A673 (cell line): ENCODE results near the gene CPA2. TPM values are rescaled to one million over a fixed set of nuclear protein-coding genes. Genes with fewer than 3 reads are reported as not detected.

ENCODE experiments used
- Bru-seq: library from RNA; stranded (reverse); fragments of 400-500 nt; gene quantifications from one replicate; lab custom pipeline; 2021; lab: Mats Ljungman, UMichigan
- BruChase-seq, 2 experiments: library from RNA; stranded (reverse); fragments of 400-500 nt; gene quantifications; one replicate each; lab custom pipeline; 2021; lab: Mats Ljungman, UMichigan
- BruUV-seq: library from RNA; stranded (reverse); fragments of 400-500 nt; replicated peaks from 2 replicates; lab custom pipeline; 2021; lab: Mats Ljungman, UMichigan
- CTCF ChIA-PET: fragments of 300-600 bp; sonication (Branson Sonifier 250); formaldehyde crosslinking; loops from one replicate; lab custom pipeline; 2022; ENCODE audit warnings: antibody characterized with exemption; lab: Charles Lee
- POLR2A ChIA-PET: fragments of 300-600 bp; sonication (Branson Sonifier 250); formaldehyde crosslinking; loops from one replicate; lab custom pipeline; 2022; ENCODE audit warnings: antibody characterized with exemption; ENCODE audit not compliant: low non-redundant PET; lab: Charles Lee
- DNase-seq: peaks from one replicate; pipeline ENCODE4 v3.0.0-alpha.2; 2015; ENCODE audit warnings: low spot score
- H3K27ac ChIP-seq: fragments of 200-600 bp; sonication (generic); 2 replicates; pipeline ENCODE4 v1.5.1; 2016; ENCODE audit warnings: mixed run types, low read depth, mild to moderate bottlenecking, mixed read lengths, antibody characterized with exemption, low read length; ENCODE audit not compliant: poor library complexity, severe bottlenecking
- H3K27me3 ChIP-seq: fragments of 200-600 bp; sonication (generic); replicated peaks from 2 replicates; pipeline ENCODE4 v1.6.1; 2017; ENCODE audit warnings: mixed run types, low read depth, mild to moderate bottlenecking, mixed read lengths, antibody characterized with exemption, low read length; ENCODE audit not compliant: insufficient read depth, poor library complexity
- H3K36me3 ChIP-seq: fragments of 200-600 bp; sonication (generic); 2 replicates; pipeline ENCODE4 v1.6.1; 2016; ENCODE audit warnings: mixed run types, mild to moderate bottlenecking, mixed read lengths, antibody characterized with exemption, low read length; ENCODE audit not compliant: insufficient read depth, poor library complexity, severe bottlenecking
- H3K4me1 ChIP-seq: fragments of 200-600 bp; sonication (generic); 2 replicates; pipeline ENCODE4 v1.6.1; 2017; ENCODE audit warnings: mixed run types, mild to moderate bottlenecking, mixed read lengths, antibody characterized with exemption, low read length; ENCODE audit not compliant: insufficient read depth, poor library complexity, severe bottlenecking
- H3K4me3 ChIP-seq: fragments of 200-600 bp; sonication (generic); 2 replicates; pipeline ENCODE4 v1.5.1; 2016; ENCODE audit warnings: low read depth, mixed run types, mild to moderate bottlenecking, mixed read lengths, low read length; ENCODE audit not compliant: poor library complexity, severe bottlenecking
- H3K9me3 ChIP-seq: fragments of 200-600 bp; sonication (generic); 2 replicates; pipeline ENCODE4 v1.6.1; 2016; ENCODE audit warnings: mixed run types, low read depth, mild to moderate bottlenecking, mixed read lengths, antibody characterized with exemption, low read length; ENCODE audit not compliant: poor library complexity, severe bottlenecking
- EZH2 ChIP-seq: fragments of 200-600 bp; sonication (generic); IDR thresholded peaks from 2 replicates; pipeline ENCODE4 v1.6.1; 2017; ENCODE audit warnings: borderline replicate concordance, low read depth, mild to moderate bottlenecking, mixed read lengths, antibody characterized with exemption, low read length; ENCODE audit not compliant: poor library complexity, severe bottlenecking
- intact Hi-C: fragments of 100-400 bp; cut with micrococcal nuclease; formaldehyde crosslinking; loops from one replicate; pipeline ENCODE4 v1.10.0; 2022; ENCODE audit not compliant: unreplicated experiment
- long read RNA-seq: library from polyadenylated mRNA; stranded (forward); transcript quantifications from one replicate; pipeline ENCODE4 v2.0.0, GENCODE V29; 2022
- total RNA-seq: library from RNA; stranded (reverse); gene quantifications from 2 replicates; pipeline ENCODE4 v1.2.3, GENCODE V29; 2021
- TF ChIP-seq, protein P1 (sequence below): fragments of 300-800, 200-600 bp; sonication (generic); conservative IDR thresholded peaks from 2 replicates; pipeline ENCODE4 v1.5.1; 2017; ENCODE audit warnings: low read depth, mild to moderate bottlenecking, antibody characterized with exemption, low read length, moderate library complexity, mixed read lengths

Gene CPA2
- total RNA-seq (0.26 and 0.43 TPM in 2 replicates), Bru-seq, nascent RNA (percentile 16 among the genes with signal in this experiment), BruChase-seq, experiment 1, labeled RNA remaining after a 2-hour chase (percentile 14 among the genes with signal in this experiment), BruChase-seq, experiment 2, labeled RNA remaining after a 6-hour chase (percentile 16 among the genes with signal in this experiment)
- long read RNA-seq: 0 reads

DNA sequence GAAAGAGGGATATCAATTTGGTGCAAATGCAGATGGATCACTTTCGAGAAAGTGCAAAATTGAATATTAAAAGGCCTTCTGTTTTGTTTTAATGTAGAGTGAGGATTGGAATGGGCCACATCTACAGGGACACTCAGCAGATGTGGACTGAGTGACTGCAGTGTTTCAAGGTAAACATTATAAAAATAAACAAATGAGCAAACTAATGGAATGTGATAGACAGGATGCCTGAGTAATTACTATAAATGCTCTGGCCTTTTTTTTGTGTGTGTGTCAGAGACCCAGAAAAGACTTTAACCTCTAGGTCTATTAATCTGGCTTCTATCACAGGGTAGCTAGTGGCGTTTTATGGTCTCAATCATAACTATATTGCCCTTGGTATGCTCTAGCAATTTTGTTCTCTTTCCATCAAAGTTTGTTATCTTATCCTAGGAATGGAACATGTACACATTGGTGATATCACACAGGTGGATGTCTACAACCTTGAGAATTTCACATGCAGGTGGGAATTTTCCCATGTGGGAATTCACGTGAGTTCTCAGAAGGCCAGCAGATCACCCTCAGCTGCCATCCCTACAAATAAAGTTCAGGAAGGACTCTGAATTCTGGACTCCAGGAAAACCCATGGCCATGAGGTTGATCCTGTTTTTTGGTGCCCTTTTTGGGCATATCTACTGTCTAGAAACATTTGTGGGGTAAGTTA, at the start of gene CPA2:
CPA2 (plus strand) TSS at position 606 of the 703 bp plus-strand sequence; CDS start at position 625, 19 bp downstream.
- Histone ChIP-seq H3K27ac (no peak within 1 kb of the TSS), H3K27me3 (no peaks in the 10 kb centered on the region), H3K4me3 (no peak within 1 kb of the TSS), H3K4me1 (no peaks in the 10 kb centered on the region), H3K36me3 (no peaks in the 10 kb centered on the region), H3K9me3 (no peaks in the 10 kb centered on the region)
- ChIA-PET POLR2A (no interaction called here), CTCF (no interaction called here)
- no peak for TF ChIP-seq EZH2
- TF ChIP-seq, protein P1, sequence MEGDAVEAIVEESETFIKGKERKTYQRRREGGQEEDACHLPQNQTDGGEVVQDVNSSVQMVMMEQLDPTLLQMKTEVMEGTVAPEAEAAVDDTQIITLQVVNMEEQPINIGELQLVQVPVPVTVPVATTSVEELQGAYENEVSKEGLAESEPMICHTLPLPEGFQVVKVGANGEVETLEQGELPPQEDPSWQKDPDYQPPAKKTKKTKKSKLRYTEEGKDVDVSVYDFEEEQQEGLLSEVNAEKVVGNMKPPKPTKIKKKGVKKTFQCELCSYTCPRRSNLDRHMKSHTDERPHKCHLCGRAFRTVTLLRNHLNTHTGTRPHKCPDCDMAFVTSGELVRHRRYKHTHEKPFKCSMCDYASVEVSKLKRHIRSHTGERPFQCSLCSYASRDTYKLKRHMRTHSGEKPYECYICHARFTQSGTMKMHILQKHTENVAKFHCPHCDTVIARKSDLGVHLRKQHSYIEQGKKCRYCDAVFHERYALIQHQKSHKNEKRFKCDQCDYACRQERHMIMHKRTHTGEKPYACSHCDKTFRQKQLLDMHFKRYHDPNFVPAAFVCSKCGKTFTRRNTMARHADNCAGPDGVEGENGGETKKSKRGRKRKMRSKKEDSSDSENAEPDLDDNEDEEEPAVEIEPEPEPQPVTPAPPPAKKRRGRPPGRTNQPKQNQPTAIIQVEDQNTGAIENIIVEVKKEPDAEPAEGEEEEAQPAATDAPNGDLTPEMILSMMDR: no peak
- DNase-seq: no peak
- no TSS peak for BruUV-seq
- intact Hi-C loops: no loop called here

DNA sequence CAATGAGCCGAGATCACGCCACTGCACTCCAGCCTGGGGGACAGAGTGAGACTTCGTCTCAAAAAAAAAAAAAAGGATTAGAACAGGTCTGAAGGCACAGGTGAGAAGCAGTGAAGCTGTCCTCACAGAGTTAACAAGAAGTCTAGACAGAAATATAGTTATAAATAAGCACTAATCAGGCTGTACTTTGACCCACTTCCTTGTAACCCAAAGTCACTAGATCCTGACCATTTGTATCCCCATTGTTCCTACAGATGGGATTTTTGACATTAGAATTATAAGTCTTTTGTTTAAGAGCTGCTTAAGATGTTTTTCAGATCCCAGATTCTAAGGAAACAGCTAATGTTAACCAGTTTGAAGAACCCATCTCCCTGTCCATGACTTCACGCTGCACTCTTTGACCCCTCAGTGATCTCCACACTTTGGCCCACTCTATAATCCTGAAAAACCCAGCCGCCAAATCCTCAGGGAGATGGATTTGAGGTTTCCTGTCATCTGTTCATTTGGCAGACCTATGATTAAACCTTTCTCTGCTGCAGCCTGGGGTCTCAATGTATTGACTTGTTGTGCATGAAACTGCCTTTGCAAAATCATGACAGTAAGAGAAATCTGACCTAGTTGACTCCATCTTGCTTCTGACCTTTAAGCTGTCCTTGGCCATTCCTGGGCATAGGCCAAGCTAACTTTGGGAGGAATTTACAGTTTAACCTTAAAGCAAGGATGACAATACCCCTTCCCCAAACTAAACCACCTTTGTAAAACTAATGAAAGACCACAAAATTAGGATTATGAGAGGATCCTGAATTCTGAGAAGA, 47.6 kb upstream of the CPA2 start:
- Histone ChIP-seq H3K36me3 (no peaks in the 10 kb centered on the region), H3K27ac (no peak overlapping the region), H3K4me1 (no peaks in the 10 kb centered on the region), H3K9me3 (no peaks in the 10 kb centered on the region), H3K27me3 (no peaks in the 10 kb centered on the region), H3K4me3 (no peak overlapping the region)
- intact Hi-C loops: no loop called here
- DNase-seq: no peak
- POLR2A ChIA-PET: no interaction called here
- no TSS peak for BruUV-seq
- TF ChIP-seq, protein P1: no peak
- TF ChIP-seq EZH2: no peak
- CTCF ChIA-PET: no interaction called here

DNA sequence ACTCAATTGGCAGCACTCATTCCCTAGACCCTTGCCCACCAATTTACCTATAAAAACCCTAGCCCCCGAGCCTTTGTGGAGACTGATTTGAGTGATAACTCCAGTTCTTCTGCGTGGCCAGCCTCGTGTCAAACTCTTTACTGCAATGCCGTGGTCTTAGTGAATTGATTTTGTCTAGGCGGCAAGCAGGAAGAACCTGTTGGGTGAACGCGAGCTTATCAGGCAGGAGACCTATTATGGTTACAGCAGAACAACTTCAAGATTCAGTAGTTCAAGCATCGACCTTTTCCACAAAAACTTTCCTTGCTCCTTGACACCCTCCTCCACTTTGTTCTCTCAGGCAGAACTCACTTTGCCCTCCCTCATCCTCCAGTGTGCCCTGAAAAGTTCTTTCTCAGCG, 46.8 kb upstream of the CPA2 start:
- no peaks in the 10 kb centered on the region for H3K9me3 ChIP-seq
- no TSS peak for BruUV-seq
- DNase-seq: no peak
- ChIA-PET CTCF (no interaction called here), POLR2A (no interaction called here)
- intact Hi-C loops: no loop called here
- H3K4me3 ChIP-seq: no peak overlapping the region
- H3K4me1 ChIP-seq: no peaks in the 10 kb centered on the region
- H3K27me3 ChIP-seq: no peaks in the 10 kb centered on the region
- no peak for TF ChIP-seq EZH2
- TF ChIP-seq, protein P1: no peak
- H3K36me3 ChIP-seq: no peaks in the 10 kb centered on the region
- no peak overlapping the region for H3K27ac ChIP-seq
